ENCODE data around the gene KRT4. TPM values are rescaled to one million over a fixed set of nuclear protein-coding genes. Genes with fewer than 3 reads are reported as not detected.

Gene KRT4
- polyA plus RNA-seq, 1 donor from 2014 or later: not detected

- Histone ChIP-seq H3K4me3 (ENCODE audit: low read length) (no peak overlapping the region), H3K79me2 (replicated peaks; ENCODE audit: insufficient read depth, low read length) (no peaks in the 10 kb centered on the region), H3K9me2 (ENCODE audit: insufficient read depth, low read length) (no peaks in the 10 kb centered on the region), H3K4me2 (ENCODE audit: low read length) (no peak overlapping the region), H4K20me1 (ENCODE audit: insufficient read depth) (no peaks in the 10 kb centered on the region), H3K9me3 (ENCODE audit: low read length) (no peaks in the 10 kb centered on the region), H3K36me3 (ENCODE audit: insufficient read depth, low read length) (no peaks in the 10 kb centered on the region), H3K27me3 (ENCODE audit: insufficient read depth, low read depth, low read length) (no peaks in the 10 kb centered on the region), H3K27ac (ENCODE audit: low read length) (no peak overlapping the region), H3F3A (ENCODE audit: insufficient read depth, low read length, poor library complexity, severe bottlenecking) (no peaks in the 10 kb centered on the region), H3K9ac (ENCODE audit: low read length) (no peak overlapping the region), H2AFZ (ENCODE audit: low read depth, low read length) (no peak overlapping the region)
- TF ChIP-seq RAD21 (conservative IDR thresholded peaks at IDR 0.05): no peak
- no peak for TF ChIP-seq EP300 (conservative IDR thresholded peaks at IDR 0.05; ENCODE audit: poor library complexity, severe bottlenecking)
- no peak for TF ChIP-seq REST (IDR thresholded peaks at IDR 0.05; ENCODE audit: borderline replicate concordance)
- TF ChIP-seq CTCF (IDR thresholded peaks at IDR 0.05; ENCODE audit: poor library complexity, severe bottlenecking): no peak
- TF ChIP-seq SMC3 (conservative IDR thresholded peaks at IDR 0.05; ENCODE audit: poor library complexity): no peak
- TF ChIP-seq EZH2 (IDR thresholded peaks at IDR 0.05; ENCODE audit: borderline replicate concordance, insufficient read depth, low read length, poor library complexity, severe bottlenecking): no peak
- no peak for TF ChIP-seq MXI1 (conservative IDR thresholded peaks at IDR 0.05; ENCODE audit: poor library complexity, severe bottlenecking)
- no peak for TF ChIP-seq POLR2AphosphoS5 (IDR thresholded peaks at IDR 0.05)
- no peak for TF ChIP-seq TAF1 (IDR thresholded peaks at IDR 0.05; ENCODE audit: low read depth)
Observed at GRCh38 chr12:52789637-52790426, 24.1 kb downstream of the KRT4 start.

- H3K9me3 ChIP-seq (ENCODE audit: low read length): no peaks in the 10 kb centered on the region
- H3K4me2 ChIP-seq (ENCODE audit: low read length): no peak overlapping the region
- H3K9ac ChIP-seq (ENCODE audit: low read length): no peak overlapping the region
- no peaks in the 10 kb centered on the region for H3F3A ChIP-seq (ENCODE audit: insufficient read depth, low read length, poor library complexity, severe bottlenecking)
- H3K36me3 ChIP-seq (ENCODE audit: insufficient read depth, low read length): no peaks in the 10 kb centered on the region
- TF ChIP-seq SMC3 (conservative IDR thresholded peaks at IDR 0.05; ENCODE audit: poor library complexity) (no peak), CTCF (IDR thresholded peaks at IDR 0.05; ENCODE audit: poor library complexity, severe bottlenecking) (no peak), RAD21 (conservative IDR thresholded peaks at IDR 0.05) (no peak), POLR2AphosphoS5 (IDR thresholded peaks at IDR 0.05) (no peak), REST (IDR thresholded peaks at IDR 0.05; ENCODE audit: borderline replicate concordance) (no peak)
- H3K27ac ChIP-seq (ENCODE audit: low read length): no peak overlapping the region
- no peaks in the 10 kb centered on the region for H3K27me3 ChIP-seq (ENCODE audit: insufficient read depth, low read depth, low read length)
- H3K79me2 ChIP-seq (replicated peaks; ENCODE audit: insufficient read depth, low read length): no peaks in the 10 kb centered on the region
- no peak overlapping the region for H3K4me3 ChIP-seq (ENCODE audit: low read length)
- no peaks in the 10 kb centered on the region for H3K9me2 ChIP-seq (ENCODE audit: insufficient read depth, low read length)
- H4K20me1 ChIP-seq (ENCODE audit: insufficient read depth): no peaks in the 10 kb centered on the region
- no peak overlapping the region for H2AFZ ChIP-seq (ENCODE audit: low read depth, low read length)
Observed at GRCh38 chr12:52788876-52789636, 24.9 kb downstream of the KRT4 start.

All from neural cell (in vitro differentiated cells).